ENCODE measurements around the gene BTBD19.
"Not testable (repeated sequence)": the region's sequence is repeated elsewhere in the genome, so short reads cannot be mapped to it uniquely, and the experiment has no call there.

BTBD19 gene

DNA sequence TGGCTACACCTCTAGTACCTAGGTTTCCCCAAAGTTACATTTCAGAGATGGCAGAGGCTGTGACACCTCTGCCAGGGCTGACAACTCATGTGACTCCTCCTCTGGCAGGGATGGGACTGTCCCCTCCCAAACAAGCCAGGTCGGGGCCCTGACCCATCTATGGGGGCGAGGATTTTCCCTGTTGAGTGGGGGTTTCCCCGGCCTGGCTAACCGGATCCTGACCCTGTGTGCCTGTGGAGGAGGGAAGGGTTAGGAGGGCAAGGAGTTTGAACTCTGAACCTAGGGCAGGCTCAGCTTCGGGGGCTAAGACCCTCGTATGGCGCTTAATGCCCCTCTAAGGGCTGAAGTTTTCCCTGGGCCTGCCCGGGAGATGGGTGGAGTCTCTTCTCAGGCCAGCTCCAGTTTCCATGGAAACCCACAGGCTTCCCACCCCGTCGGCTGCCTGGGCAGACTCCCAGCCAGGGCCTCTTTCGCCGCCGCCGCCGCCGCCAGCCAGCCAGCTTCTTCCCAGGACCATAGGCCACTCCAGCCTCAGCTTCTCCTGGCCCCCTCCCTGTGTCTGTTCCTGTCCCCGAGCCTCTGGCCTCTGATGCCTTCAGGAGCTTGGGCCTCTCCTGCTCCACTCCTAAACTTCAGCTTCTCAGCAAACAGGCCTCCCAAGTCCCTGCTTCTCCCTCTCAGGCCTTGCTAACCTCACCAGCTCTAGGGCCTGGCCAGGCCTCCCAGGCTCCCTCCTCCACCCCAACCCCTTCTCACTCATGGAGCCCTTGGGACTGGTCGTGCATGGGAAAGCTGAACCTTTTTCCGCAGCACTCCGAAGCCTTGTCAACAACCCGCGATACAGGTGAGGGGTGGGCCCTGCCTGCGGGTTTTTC is at the start of gene BTBD19:
BTBD19 (plus strand) TSS at position 461 of the 875 bp plus-strand sequence; CDS start at position 759, 298 bp downstream.
- DNase-seq (ENCODE audit: low read depth in 2 of 2), result peak; percentile 67 to 69

DNA sequence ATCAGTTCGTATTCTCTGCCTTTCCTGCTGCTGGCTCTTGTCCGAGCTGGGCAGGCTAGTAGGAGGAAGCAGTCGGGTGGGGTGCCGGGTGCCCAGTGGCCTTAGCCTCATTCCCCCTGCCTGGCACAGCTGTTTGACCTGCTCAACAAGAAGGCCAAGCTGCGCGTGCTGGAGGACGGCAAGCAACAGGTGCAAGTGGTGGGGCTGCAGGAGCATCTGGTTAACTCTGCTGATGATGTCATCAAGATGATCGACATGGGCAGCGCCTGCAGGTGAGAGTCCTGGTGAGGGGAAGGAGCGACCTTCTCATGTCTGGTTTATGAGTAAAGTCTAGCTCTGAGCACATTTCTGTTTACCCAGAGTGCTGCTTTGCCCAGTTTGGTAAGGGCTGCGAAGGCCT is 49.2 kb upstream of the BTBD19 start:
- DNase-seq (ENCODE audit: low read depth in 2 of 2), result no peak

DNA sequence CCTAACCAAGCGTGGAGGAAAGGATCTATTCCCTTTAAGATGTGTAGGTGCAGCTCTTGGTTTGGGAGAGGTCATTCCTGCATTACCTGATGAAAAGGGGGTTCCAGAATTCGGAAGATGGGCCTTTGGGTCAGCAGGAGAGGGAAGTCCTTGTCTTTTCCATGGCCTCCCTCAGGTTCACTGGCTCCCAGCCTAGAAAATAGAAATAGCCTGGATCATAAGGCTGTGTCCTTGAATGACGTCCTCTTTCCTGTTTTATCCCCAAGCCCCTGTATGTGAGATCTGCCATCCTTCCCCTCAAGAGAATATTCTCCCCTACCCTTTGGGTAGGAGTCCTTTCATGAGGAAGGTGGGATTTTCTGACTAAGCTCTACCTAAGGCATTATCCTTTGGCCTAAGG is 47.4 kb upstream of the BTBD19 start:
- DNase-seq (ENCODE audit: low read depth in 2 of 2), result no peak

DNA sequence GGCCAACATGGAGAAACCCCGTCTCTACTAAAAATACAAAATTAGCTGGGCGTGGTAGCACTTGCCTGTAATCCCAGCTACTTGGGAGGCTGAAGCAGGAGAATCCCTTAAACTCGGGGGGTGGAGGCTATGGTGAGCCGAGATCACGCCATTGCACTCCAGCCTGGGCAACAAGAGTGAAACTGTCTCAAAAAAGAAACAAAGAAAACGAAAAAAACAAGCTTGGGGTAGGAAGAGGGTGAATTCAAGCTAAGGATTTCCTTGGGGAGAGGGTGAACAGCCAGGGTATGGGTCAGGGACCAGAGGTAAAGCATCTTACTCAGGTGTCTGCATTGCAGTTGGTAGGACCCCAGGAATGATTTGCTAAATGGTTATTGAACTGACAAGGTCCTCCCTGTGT is 41.9 kb upstream of the BTBD19 start:
- DNase-seq (ENCODE audit: low read depth in 2 of 2), result not testable (repeated sequence)

DNA sequence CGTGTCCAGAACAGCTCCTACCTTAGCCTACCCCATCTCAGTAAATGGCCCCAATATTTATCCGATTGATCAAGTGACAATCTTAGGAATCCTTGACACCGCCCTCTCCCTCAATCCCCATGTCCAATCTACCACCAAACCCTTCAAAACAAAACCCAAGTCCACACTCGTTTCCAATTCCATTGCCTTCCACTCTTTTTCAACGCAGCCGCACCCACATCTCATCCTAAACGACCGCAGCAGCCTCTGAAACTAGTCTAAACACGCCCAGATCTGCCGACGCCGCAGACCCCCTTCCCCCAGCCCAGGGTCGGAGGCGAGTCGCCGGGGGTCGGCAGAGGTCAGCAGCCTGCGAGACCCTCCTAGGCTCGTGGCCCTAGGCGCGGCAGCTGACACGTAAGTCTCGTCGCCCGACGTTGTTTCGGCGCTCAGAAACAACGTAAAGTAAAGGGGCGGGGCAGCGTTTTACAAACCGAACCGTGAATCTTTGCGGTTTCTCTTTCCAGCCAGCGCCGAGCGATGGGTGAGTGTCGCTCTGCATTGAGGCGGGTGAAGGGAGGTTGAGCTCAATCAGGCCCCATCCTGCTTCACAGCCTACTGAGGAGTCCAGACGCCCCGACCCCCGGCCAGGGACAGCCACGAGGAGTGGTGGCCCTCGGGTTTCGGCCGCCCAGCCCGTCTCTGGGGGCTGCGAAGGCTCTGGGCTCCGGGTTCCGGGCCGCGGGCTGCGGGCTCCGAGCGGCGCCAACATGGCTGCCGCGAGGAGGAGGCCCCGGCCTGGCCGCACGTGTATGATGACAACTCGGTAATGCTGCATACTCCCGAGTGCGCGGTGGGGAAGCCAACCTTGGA is 33.0 kb upstream of the BTBD19 start, which contains the start of gene RPS8:
RPS8 (plus strand) TSS at position 463 of the 852 bp plus-strand sequence; CDS start at position 520, 57 bp downstream.
- peak; percentile 82 to 84 for DNase-seq (ENCODE audit: low read depth in 2 of 2)

- DNase-seq (ENCODE audit: low read depth in 2 of 2), result no peak
Observed at GRCh38 chr1:44775930-44776729, 32.2 kb upstream of the BTBD19 start.

- no peak for DNase-seq (ENCODE audit: low read depth in 2 of 2)
Observed at GRCh38 chr1:44776730-44777068, 31.6 kb upstream of the BTBD19 start.

- no peak for DNase-seq (ENCODE audit: low read depth in 2 of 2)
Observed at GRCh38 chr1:44777547-44777946, 30.8 kb upstream of the BTBD19 start.

DNA sequence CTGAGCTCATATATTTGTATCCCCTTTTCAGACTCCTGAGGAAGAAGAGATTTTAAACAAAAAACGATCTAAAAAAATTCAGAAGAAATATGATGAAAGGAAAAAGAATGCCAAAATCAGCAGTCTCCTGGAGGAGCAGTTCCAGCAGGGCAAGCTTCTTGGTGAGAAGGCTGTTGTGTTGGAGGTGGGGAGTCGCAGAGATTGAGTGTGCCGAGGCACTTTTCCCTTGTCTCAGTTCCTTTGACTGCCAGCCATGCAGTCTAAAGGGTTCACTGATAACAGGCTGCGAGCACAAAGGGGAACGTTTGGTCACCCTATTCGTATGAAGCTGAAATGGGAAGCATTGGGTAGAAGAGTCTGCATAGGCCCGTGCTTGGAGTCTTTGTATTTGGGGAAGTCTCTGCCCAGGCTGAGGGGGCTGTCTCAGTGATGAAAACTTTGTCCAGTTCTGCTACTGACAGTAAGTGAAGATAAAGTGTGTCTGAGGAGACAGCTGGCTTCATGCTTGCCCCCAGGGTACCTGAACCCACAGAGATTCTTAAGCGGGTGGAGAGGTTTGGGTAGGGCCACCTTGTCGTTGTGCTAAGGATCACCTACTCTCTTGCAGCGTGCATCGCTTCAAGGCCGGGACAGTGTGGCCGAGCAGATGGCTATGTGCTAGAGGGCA is 30.2 kb upstream of the BTBD19 start:
- DNase-seq (ENCODE audit: low read depth in 2 of 2), result no peak

DNA sequence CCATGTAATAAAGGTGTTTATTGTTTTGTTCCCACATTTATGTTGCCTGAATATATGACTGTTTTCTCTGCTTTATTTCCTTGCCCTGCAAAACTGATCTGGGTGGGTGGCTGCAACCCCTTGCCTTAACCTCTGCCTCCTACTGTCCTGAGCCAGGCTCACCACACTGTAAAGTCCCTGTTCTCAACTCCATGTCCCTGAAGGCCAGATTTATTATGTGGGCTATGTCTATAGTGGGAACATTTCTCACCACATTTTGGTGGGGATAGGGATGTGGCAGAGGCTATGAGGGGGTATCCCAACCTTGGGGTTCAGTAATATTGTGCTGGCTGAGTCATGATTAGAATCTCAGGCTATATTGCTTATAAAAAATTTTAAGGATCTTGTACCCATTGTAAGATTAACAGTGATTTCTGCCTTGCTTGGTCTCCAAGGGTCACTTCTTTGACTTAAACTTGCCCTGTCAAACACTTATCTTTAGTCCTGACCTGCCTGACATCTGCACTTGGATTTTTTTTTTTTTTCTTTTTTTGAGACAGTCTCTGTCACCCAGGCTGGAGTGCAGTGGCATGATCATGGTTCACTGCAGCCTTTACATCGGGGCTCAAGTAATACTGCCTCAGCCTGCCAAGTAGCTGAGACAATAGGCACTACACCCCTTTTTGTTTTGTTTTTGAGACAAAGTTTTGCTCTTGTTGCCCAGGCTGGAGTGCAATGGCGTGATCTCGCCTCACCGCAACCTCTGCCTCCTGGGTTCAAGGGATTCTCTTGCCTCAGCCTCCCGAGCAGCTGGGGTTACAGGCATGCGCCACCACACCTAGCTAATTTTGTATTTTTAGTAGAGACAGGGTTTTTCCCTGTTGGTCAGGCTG is 29.4 kb upstream of the BTBD19 start:
- DNase-seq (ENCODE audit: low read depth in 2 of 2), result no peak

- DNase-seq (ENCODE audit: low read depth in 2 of 2), result no peak
Observed at GRCh38 chr1:44780583-44781121, 27.7 kb upstream of the BTBD19 start.

GRCh38 chr1:44783697-44784093 is 24.6 kb upstream of the BTBD19 start:
- no peak for DNase-seq (ENCODE audit: low read depth in 2 of 2)

DNA sequence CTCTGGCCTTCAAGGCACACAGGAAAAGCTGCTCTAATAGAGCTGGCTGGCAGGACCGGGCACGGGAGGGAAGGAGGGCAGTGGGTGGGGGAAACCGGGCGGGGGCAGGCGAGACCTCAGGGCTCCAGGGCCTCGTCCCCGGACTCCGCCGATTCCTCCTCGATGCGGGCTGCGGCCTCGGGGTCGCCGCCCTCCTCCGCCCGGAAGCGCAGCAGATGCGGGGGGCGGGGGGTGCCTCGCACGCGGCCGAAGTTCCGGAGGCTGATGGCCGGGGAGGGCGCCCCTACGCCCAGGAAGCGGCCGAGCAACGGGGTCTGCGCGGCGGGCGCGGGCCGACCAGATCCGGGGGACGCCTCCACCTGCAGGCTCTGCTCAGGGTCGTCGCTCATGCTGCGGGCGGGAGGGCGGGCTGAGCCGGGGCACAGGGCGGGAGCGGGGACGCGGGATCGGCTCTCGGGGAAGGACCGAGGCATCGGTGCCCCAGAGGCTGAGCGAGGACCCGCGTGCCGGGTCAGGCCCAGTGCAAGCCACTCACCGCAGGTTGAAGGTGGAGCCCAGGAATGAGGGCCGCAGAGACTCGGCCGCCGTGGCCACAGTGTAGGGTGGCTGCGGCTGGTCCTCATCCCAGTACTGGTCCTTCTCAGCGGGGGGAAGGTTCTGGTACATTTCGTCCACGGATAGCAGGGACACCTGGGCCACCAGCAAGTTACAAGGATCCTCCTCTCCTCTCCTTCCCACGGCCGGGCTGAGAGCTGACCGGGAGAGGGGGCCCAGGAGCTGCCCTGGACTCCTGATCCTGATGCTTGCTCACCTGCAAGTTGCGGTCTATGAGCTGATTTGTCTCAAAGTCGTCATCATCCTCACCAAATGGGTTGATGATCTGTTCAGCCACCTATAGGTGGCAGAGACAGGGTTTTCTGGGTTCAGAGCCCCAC is 24.0 kb upstream of the BTBD19 start:
- DNase-seq (ENCODE audit: low read depth in 2 of 2), result no peak

DNA sequence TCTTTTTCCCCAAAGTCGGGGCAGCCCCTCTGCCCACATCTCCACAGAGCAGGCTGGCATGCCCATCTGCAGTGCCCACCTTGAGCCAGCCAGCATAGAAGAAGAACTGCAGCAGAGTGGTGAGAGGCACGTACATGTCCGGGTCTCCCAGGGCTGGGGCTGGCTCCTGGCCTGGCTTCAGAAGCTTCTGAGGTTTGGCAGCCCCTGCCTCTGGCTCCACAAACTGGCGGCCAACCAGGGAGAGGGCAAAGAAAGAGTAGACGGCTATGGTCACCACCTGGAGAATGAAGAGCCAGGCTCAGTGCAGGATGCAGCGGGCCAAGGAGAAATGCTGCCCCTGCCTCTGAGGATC is 23.3 kb upstream of the BTBD19 start:
- no peak for DNase-seq (ENCODE audit: low read depth in 2 of 2)

GRCh38 chr1:44785501-44786137 is 22.7 kb upstream of the BTBD19 start:
- no peak for DNase-seq (ENCODE audit: low read depth in 2 of 2)

DNA sequence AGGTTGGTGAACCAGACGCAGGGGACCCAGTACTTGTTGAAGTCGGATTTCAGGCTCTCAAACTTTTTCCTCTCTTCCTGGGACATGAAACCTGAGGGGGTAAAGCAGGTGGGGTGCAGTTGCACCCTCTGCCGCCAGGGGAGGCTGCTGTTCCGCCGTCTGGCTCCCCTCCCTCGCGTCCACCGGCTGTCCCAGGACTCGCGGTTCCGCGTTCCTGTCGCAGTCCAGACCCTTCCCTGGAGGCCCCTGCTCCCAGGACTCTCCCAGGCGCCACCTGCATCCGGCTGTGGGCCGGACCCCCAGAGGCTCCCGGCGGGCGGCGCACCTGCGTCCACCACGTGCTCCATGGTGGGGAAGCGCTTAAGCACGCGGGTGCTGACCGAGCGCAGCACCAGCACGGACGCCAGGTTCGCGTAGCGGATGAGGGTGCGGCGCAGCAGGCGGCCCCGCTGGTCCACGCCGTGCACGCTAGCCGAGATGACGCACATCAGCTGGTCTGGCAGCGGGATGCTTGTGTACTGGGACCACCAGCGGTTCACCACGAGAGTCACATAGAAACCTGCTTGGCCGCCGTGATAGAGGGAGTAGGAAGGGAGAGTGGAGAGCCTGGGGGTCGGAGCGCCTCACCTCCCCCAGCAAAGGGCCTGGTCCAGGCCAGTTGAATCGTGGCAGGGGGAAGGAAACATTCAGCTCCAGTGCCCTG is 22.0 kb upstream of the BTBD19 start:
- DNase-seq (ENCODE audit: low read depth in 2 of 2), result no peak

DNA sequence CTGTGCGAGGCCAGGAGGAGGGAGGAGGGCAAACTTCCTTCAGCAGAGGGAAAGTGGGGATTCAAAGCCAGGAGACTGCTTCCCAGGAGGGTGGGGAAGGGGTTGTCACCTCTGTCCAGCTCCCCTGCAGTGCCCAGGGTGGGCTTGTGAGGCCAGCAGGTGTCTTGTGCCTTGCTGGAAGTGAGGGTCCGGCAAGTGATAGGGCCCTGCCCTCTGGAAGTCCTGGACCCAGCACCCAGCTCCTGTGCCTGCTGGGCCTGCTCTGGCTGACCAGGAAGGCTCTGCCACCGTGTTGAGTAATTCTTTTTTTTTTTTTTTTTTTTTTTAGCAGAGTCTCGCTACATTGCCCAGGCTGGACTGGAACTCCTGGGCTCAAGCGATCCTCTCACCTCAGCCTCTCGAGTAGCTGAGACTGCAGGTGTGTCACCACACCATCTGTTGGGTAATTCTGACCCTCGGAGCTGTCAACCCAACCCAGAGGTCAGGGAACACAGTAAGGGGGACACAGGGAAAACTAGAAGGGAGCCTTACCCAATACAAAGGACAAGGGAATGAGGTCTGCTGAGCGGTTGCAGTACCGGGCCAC is 21.4 kb upstream of the BTBD19 start:
- DNase-seq (ENCODE audit: low read depth in 2 of 2), result no peak

DNA sequence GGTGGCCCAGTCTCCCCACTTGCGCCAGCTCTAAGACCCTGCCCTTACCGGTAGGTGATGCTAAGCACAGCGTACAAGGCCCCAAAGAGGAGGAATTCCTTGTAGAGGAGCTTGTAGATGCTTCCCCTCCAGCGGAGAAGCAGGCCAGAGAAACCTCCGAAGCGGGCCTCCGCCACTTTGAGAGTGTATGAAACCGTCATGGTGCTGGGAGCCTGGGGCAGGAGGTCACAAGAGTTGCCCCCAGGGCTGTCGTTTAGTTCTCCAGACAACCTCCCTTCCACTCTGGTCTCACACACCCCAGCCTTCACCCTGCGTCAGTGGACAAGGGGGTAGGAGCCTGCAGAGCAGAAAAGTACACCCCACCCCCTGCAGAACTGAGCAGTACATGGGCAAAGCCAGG is 20.8 kb upstream of the BTBD19 start:
- DNase-seq (ENCODE audit: low read depth in 2 of 2), result no peak

Measured in fibroblast of skin of left biceps (primary cell).